Stimulated activated memory B cell treated with anti-CD40 and anti-IgM and Interleukin-4, amounts not matched to agents 10 μg/mL and 1 μg/mL and 100 μg/mL, for 72 hours (primary cell): ENCODE data around the gene C19orf33.
A peak's percentile ranks its signal among the peaks of the same experiment; 100 is the strongest.

Source experiments
- ATAC-seq: fragments of 150-1000 bp; cut with Tn5 transposase; 2 replicates; pipeline ENCODE4 v1.10.0; 2021
- H3K27ac Mint-ChIP-seq: one replicate; pipeline ENCODE4 v1.8.0; 2022; ENCODE audit warnings: mild to moderate bottlenecking, mixed read lengths
- H3K27me3 Mint-ChIP-seq: one replicate; pipeline ENCODE4 v1.8.0; 2022; ENCODE audit warnings: mixed read lengths
- H3K36me3 Mint-ChIP-seq: one replicate; pipeline ENCODE4 v1.8.0; 2022; ENCODE audit warnings: mixed read lengths
- H3K4me1 Mint-ChIP-seq: one replicate; pipeline ENCODE4 v1.8.0; 2022; ENCODE audit warnings: mixed read lengths
- H3K4me3 Mint-ChIP-seq: one replicate; pipeline ENCODE4 v1.8.0; 2022; ENCODE audit warnings: mild to moderate bottlenecking, moderate library complexity, mixed read lengths
- H3K9me3 Mint-ChIP-seq: one replicate; pipeline ENCODE4 v1.8.0; 2022; ENCODE audit warnings: mixed read lengths

The C19orf33 gene

DNA sequence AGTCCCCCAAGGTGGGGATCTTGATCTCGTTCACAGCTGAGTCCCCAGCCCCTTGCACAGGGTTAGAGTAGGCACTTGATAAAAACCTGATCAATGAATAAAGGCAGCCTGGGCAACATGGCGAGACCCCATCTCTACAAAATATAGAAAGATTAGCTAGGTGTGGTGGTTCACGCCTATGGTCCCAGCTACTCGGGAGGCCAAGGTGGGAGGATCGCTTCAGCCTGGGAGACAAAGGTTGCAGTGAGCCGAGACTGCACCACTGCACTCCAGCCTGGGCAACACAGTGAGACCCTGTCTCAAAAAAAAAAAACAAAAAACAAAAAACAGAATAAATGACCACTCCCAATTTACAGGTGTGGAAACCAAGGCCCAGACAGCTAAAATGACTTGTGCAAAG lies 6.9 kb downstream of the C19orf33 start:
- Mint-ChIP-seq H3K4me1 (peaks cover 55% of the 10 kb centered on the region), H3K9me3 (peaks cover 13% of the 10 kb centered on the region), H3K4me3 (no peak overlapping the region), H3K27ac (peak overlapping the region; percentile 5), H3K36me3 (peaks cover 55% of the 10 kb centered on the region), H3K27me3 (no peaks in the 10 kb centered on the region)
- no peak for ATAC-seq

DNA sequence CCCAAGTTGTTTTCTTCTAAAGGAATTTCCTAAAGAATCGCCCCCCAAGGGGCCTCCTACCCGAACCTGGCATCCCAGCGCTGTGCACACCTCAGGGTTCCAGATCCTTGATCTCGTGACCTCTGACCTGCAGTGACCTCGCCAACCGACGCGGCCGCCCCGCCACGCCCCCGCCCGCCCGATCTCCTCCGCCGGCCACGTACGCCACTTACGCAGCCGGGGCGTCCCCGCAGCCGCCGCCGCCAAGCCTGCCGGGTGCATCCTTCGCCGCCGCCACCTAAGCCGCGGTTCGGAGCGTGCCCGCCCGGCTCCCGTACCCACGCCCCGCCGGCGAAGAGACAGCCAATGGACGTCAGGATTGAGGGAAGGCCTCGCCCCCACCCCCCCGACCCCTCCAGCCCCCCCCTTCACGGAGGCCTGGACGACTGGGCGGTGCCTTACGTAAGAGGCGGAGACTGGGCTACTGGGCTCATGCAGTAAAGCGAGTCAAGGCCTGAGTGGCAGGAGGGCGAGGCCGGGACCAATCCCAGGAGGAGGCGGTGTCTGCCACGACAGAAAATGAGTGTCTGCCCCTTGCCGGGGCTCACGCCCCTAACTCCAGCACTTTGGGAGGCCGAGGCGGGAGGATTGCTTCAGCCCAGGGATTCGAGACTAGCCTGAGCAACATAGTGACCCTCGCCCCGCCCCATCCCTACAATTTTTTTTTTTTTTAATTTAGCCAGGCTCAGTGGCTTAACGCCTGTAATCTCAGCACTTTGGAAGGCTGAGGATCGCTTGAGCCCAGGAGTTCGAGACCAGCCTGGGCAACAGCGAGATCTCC lies 11.8 kb downstream of the C19orf33 start, which contains the start of gene YIF1B:
Gene YIF1B (minus strand): TSS at position 291 of the 820 bp plus-strand sequence. CDS start 30 bp downstream, at position 261.
- Mint-ChIP-seq H3K36me3 (peaks cover 8% of the 10 kb centered on the region), H3K27ac (peak within 1 kb of the TSS; percentile 72), H3K27me3 (no peaks in the 10 kb centered on the region), H3K4me3 (peak within 1 kb of the TSS; percentile 82), H3K9me3 (peaks cover 3% of the 10 kb centered on the region), H3K4me1 (peaks cover 73% of the 10 kb centered on the region)
- peak; percentile 96 for ATAC-seq

DNA sequence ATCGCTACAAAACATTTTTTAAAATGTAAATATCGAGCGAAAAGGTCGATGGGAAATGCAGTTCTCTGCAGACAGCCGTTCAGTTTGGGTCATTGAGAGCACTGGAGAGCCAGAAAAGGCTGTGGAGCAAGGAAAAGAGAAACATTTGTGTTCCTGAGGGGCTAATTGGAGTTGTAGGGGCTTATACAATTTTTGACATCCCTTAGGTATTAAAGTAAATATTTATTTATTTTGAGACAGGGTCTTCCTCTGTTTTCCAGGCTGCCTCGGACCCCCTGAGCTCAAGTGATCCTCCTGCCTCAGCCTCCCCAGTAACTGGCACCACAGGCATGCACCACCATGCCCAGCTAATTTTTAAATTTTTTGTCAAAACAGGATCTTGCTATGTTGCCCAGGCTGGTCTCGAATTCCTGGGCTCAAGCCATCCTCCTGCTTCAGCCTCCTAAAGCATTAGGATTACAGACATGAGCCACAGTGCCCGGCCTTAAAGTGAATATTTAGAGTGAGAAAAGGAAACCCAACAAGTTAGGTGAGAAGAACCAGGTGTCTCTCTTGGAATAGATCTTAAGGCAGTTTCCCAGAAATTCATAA lies 12.5 kb downstream of the C19orf33 start:
- H3K4me1 Mint-ChIP-seq = peaks cover 75% of the 10 kb centered on the region
- peaks cover 6% of the 10 kb centered on the region for H3K36me3 Mint-ChIP-seq
- H3K27ac Mint-ChIP-seq = peak overlapping the region; percentile 72
- H3K27me3 Mint-ChIP-seq = no peaks in the 10 kb centered on the region
- peaks cover 3% of the 10 kb centered on the region for H3K9me3 Mint-ChIP-seq
- ATAC-seq = peak; percentile 1
- H3K4me3 Mint-ChIP-seq = peak overlapping the region; percentile 82

DNA sequence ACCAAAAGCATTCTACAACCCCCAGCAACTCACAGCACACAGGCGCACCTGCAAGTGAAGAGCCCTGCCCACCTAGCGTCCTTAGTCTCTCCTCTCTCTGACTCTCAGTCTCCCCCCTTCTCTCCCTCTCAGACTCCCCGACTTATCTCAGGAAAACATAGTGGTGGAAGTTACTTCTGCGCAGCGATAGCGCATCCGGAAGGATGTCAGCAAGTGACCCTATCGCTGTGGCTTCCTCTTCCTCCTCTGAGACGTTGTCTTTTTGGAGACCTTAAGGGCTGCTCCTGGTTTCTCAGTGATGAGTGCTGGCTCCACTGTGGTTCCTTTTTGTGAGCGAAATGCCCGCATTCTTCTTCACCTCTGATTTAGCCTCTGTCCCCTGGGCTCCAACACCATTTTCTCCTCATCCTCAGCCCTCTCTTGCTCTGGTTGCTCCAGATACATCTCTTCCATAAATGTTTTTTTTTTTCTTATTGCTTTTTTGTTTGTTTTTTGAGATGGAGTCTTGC lies 13.1 kb downstream of the C19orf33 start:
- Mint-ChIP-seq H3K36me3 (peaks cover 6% of the 10 kb centered on the region), H3K27ac (peak overlapping the region; percentile 72), H3K4me3 (peak overlapping the region; percentile 81), H3K4me1 (peaks cover 76% of the 10 kb centered on the region), H3K27me3 (no peaks in the 10 kb centered on the region), H3K9me3 (peaks cover 3% of the 10 kb centered on the region)
- no peak for ATAC-seq

DNA sequence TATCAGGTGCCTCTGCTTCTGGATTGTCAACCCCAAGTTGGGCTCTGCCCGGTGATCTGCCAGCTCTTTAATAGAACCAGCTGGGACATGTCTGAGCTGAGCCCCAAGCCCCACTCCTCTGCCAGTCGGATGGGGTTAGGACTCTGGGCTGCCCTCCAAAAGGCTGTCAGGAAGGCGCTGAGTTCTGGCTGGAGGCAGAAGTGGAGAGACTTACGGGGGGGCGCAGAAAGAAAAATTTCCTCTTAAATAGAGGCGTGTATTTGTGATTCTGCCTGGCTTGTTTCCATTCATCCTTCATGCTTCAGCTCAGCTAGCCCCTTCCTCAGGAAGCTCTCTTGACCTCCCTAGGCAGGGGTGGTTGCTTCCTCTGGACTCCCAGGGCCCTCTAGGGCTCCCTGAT lies 14.6 kb downstream of the C19orf33 start:
- no peak for ATAC-seq
- H3K4me1 Mint-ChIP-seq = peaks cover 62% of the 10 kb centered on the region
- H3K9me3 Mint-ChIP-seq = peaks cover under 1% of the 10 kb centered on the region
- H3K4me3 Mint-ChIP-seq = no peak overlapping the region
- H3K27ac Mint-ChIP-seq = no peak overlapping the region
- H3K36me3 Mint-ChIP-seq = peaks cover 3% of the 10 kb centered on the region
- H3K27me3 Mint-ChIP-seq = no peaks in the 10 kb centered on the region

DNA sequence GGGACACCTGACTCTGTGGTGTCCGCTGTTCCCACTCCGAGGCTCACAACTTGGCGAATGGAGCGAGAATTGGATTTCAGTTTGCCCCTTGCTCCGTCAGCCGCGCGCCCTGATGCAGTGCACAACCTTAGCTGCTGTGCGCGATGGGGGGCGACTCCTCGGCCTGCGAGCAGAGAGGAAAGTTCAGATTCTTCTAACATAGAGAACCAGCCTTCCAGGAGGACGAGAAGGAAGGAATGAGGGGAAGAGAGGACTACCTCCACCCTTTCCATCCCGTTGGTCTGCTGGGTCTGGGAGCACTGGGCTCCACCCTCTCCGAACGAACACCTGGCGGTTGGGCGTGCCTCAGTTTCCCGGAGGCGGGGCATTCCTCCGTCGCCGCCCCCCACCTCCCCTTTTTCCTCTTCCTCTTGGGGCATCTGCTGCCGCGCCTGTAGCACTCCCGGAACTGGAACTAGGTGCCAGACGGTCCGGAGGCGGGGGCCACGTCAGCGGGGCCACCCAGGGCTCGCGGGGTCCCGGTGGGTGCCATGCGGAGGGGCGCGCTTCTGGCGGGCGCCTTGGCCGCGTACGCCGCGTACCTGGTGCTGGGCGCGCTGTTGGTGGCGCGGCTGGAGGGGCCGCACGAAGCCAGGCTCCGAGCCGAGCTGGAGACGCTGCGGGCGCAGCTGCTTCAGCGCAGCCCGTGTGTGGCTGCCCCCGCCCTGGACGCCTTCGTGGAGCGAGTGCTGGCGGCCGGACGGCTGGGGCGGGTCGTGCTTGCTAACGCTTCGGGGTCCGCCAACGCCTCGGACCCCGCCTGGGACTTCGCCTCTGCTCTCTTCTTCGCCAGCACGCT lies 15.6 kb downstream of the C19orf33 start, which contains the start of gene KCNK6:
Gene KCNK6 (plus strand): TSS at position 425 of the 838 bp plus-strand sequence. CDS start 106 bp downstream, at position 531.
- Mint-ChIP-seq H3K27ac (peak within 1 kb of the TSS; percentile 82), H3K9me3 (no peaks in the 10 kb centered on the region), H3K4me3 (peak within 1 kb of the TSS; percentile 86), H3K36me3 (no peaks in the 10 kb centered on the region), H3K4me1 (peaks cover 55% of the 10 kb centered on the region), H3K27me3 (no peaks in the 10 kb centered on the region)
- peak; percentile 27 for ATAC-seq

DNA sequence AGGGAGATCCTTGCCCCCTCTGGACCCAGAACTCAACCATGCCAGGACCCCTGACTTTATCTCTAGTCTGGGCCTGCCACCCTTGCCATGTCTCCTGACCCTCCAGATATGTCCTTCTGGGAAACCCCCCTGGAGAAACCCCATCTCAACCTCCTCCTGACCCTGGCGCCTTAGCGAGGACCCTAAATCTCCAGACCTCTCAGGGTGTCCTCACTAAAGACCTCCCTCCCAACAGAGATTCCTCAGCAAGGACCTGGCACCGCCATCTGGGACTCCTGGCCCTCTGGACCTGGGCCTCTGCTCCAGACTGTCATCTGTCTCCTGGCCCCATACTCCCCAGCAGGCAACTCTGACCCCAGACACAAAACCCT lies 16.9 kb downstream of the C19orf33 start:
- Mint-ChIP-seq H3K4me3 (peak overlapping the region; percentile 86), H3K27ac (peak overlapping the region; percentile 82), H3K36me3 (peaks cover 9% of the 10 kb centered on the region), H3K4me1 (peaks cover 47% of the 10 kb centered on the region), H3K9me3 (no peaks in the 10 kb centered on the region), H3K27me3 (no peaks in the 10 kb centered on the region)
- ATAC-seq = no peak

DNA sequence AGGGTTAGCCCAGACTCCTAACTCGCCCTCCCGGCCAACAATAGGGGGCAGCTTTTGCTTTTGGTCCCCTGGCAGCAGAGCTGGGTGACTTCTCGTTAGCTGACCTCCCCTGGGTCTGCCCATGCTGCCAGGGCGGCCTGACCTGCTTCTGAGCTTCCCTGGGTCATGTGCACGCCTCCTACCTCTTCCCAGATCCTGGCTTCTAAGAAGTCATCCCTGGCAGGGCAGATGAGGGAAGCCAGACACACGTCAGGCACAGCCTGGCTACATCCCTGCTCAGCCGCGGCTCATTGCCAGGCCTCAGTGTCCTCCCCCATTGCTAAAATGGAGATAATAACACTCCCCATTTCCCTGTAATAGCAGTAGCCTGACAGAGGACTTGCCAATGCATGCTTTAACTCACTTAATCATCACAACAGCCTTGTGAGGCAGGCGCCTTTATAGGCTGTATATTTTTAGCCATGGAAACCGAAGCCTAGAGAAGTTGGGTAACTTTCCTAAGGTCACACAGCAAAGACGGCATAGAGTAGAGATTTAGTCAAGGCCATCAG lies 17.7 kb downstream of the C19orf33 start:
- Mint-ChIP-seq H3K4me1 (peaks cover 39% of the 10 kb centered on the region), H3K9me3 (no peaks in the 10 kb centered on the region), H3K36me3 (peaks cover 15% of the 10 kb centered on the region), H3K27me3 (no peaks in the 10 kb centered on the region), H3K27ac (peak overlapping the region; percentile 82), H3K4me3 (peak overlapping the region; percentile 86)
- ATAC-seq = no peak

DNA sequence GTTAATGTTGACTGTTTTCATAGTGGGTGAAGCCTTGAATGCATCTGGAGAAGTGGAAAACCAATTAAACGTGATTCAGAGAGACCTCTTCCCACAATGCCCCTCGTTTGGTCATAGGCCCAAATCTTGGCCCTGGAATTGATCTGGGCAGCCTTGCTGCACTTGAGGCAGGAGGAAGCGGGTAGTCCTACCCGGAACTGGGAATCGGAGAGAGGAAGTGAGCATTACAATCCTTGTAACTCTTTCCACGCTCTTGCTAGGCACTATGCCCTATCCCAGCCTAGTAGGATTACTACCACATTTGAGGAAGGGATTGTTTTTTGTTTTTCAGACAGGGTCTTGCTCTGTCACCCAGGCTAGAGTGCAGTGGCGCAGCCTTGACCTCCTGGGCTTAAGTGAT lies 19.2 kb downstream of the C19orf33 start:
- no peak for ATAC-seq
- Mint-ChIP-seq H3K9me3 (no peaks in the 10 kb centered on the region), H3K27me3 (no peaks in the 10 kb centered on the region), H3K4me1 (peaks cover 30% of the 10 kb centered on the region), H3K36me3 (peaks cover 29% of the 10 kb centered on the region), H3K4me3 (no peak overlapping the region), H3K27ac (no peak overlapping the region)

DNA sequence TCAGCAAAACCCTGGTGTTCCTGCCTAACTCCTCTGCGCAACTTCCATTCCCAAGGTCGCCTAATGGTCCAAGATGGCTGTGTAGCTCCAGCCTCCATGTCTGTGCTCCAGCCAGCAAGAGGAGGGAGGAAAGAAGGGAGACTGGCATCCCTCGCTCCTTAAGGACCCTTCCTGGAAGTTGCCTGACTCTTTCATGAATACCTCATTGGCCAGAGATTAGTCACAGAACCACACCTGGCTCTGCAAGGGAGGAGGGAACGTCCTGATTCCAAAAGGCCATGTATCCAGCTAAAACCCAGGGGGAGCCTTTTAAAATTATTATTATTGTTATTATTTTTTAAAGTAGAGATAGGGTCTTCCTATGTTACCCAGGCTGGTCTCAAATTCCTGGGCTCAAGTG lies 20.4 kb downstream of the C19orf33 start:
- Mint-ChIP-seq H3K4me1 (peaks cover 21% of the 10 kb centered on the region), H3K36me3 (peaks cover 40% of the 10 kb centered on the region), H3K27ac (no peak overlapping the region), H3K4me3 (no peak overlapping the region), H3K9me3 (no peaks in the 10 kb centered on the region), H3K27me3 (no peaks in the 10 kb centered on the region)
- no peak for ATAC-seq

DNA sequence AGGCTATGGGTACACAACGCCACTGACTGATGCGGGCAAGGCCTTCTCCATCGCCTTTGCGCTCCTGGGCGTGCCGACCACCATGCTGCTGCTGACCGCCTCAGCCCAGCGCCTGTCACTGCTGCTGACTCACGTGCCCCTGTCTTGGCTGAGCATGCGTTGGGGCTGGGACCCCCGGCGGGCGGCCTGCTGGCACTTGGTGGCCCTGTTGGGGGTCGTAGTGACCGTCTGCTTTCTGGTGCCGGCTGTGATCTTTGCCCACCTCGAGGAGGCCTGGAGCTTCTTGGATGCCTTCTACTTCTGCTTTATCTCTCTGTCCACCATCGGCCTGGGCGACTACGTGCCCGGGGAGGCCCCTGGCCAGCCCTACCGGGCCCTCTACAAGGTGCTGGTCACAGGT lies 22.5 kb downstream of the C19orf33 start:
- Mint-ChIP-seq H3K4me3 (no peak overlapping the region), H3K4me1 (peaks cover 5% of the 10 kb centered on the region), H3K36me3 (peaks cover 45% of the 10 kb centered on the region), H3K9me3 (no peaks in the 10 kb centered on the region), H3K27me3 (no peaks in the 10 kb centered on the region), H3K27ac (no peak overlapping the region)
- no peak for ATAC-seq

DNA sequence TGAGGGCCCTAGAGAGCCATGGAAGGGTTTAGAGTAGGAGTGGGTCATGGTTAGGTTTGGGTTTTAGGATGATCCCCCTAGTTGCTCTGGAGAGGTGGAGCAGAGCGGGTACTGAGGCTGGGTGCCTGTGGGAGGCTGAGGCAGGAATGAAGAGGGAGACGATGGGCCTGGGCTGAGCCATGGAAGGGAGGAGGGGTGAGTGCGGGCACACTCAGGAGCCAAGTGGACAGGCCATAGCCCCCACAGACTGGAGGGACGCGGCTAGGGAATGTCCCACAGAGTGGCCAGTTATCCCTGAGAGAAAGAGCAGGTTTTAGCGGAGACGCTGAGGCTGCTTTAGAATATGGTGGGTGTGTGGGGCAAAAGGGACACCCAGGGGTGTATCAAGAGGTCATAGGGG lies 25.6 kb downstream of the C19orf33 start:
- Mint-ChIP-seq H3K36me3 (peaks cover 45% of the 10 kb centered on the region), H3K27me3 (no peaks in the 10 kb centered on the region), H3K4me3 (no peak overlapping the region), H3K27ac (peak overlapping the region; percentile 9), H3K4me1 (no peaks in the 10 kb centered on the region), H3K9me3 (no peaks in the 10 kb centered on the region)
- ATAC-seq = no peak

DNA sequence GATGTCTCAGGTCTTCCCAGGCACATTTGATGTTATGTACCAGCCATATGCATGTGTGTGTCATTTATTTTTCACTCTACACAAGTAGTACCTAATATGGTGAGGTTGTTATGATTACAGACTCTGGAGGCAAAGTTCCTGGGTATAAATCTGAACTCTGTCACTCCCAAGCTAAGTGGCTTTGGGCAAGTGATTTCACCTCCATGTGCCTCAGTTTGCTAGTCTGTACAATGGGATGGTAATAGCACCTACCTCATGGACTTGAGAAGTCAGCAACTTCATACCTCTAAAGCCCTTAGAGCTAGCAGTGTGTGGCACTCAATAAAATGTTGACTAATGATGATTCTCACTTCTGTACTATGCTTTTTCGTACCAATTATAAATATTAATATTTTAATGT lies 27.7 kb downstream of the C19orf33 start:
- H3K4me1 Mint-ChIP-seq = peaks cover 3% of the 10 kb centered on the region

DNA sequence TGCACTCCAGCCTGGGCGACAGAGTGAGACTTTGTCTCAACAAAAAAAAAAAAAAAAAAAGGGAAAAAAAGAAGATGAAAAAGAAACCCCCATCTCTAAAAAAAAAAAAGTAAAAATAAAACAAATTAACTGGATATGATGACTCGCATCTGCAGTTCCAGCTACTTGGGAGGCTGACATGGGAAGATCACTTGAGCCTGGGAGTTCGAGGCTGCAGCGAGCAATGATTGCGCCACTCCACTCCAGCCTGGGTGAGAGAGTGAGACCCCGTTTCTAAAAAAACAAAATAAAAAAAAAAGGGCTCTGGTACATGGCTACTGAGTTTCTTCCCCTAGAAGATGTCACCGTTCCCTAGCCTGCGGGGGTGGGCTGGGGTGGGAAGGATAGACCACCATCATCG lies 29.2 kb downstream of the C19orf33 start:
- ATAC-seq = no peak
- no peak overlapping the region for H3K27ac Mint-ChIP-seq
- peaks cover 9% of the 10 kb centered on the region for H3K4me1 Mint-ChIP-seq
- no peaks in the 10 kb centered on the region for H3K9me3 Mint-ChIP-seq
- H3K4me3 Mint-ChIP-seq = no peak overlapping the region
- H3K27me3 Mint-ChIP-seq = no peaks in the 10 kb centered on the region
- H3K36me3 Mint-ChIP-seq = peaks cover 16% of the 10 kb centered on the region

More for the DNA sequence above, 27.7 kb downstream of the C19orf33 start:
- Mint-ChIP-seq H3K36me3 (peaks cover 30% of the 10 kb centered on the region), H3K4me3 (no peak overlapping the region), H3K9me3 (no peaks in the 10 kb centered on the region), H3K27me3 (no peaks in the 10 kb centered on the region), H3K27ac (no peak overlapping the region)
- no peak for ATAC-seq
